HL-60 (cell line): ENCODE data around the gene MRPS18A.

ENCODE experiments used
- CTCF ChIP-seq: IDR thresholded peaks from one replicate; pipeline ENCODE4 v1.5.1; 2011; ENCODE audit warnings: low read length, control low read depth, inconsistent platforms; ENCODE audit not compliant: insufficient read depth
- GABPA ChIP-seq: IDR thresholded peaks from 2 replicates; pipeline ENCODE4 v1.6.1; 2012; ENCODE audit warnings: low read depth
- POLR2AphosphoS5 ChIP-seq: IDR thresholded peaks from 2 replicates; pipeline ENCODE4 v1.6.1; 2012; ENCODE audit warnings: low read depth
- SPI1 ChIP-seq: IDR thresholded peaks from 2 replicates; pipeline ENCODE4 v1.6.1; 2012; ENCODE audit warnings: low read depth, mild to moderate bottlenecking, borderline replicate concordance

- TF ChIP-seq CTCF (no peak), GABPA (no peak), POLR2AphosphoS5 (no peak), SPI1 (no peak)
Measured at GRCh38 chr6:43714311-43715055, 26.9 kb upstream of the MRPS18A start.
